ENCODE results near the gene YIF1A.

Gene YIF1A

GRCh38 chr11:66243782-66244535 is 45.0 kb downstream of the YIF1A start:
- DNase-seq (ENCODE audit: low read depth in 2 of 2) = no peak

GRCh38 chr11:66242095-66242765 is 46.7 kb downstream of the YIF1A start:
- DNase-seq (ENCODE audit: low read depth in 2 of 2) = no peak

GRCh38 chr11:66240781-66241136 is 48.2 kb downstream of the YIF1A start:
- DNase-seq (ENCODE audit: low read depth in 2 of 2) = no peak

- no peak for DNase-seq (ENCODE audit: low read depth in 2 of 2)
Observed at GRCh38 chr11:66239998-66240780, 48.8 kb downstream of the YIF1A start.

- DNase-seq (ENCODE audit: low read depth in 2 of 2) = no peak
Observed at GRCh38 chr11:66239511-66239910, 49.4 kb downstream of the YIF1A start.

GRCh38 chr11:66238786-66239413 is 50.0 kb downstream of the YIF1A start:
- no peak for DNase-seq (ENCODE audit: low read depth in 2 of 2)

GRCh38 chr11:66237867-66238266 is 51.1 kb downstream of the YIF1A start:
- no peak for DNase-seq (ENCODE audit: low read depth in 2 of 2)

- no peak for DNase-seq (ENCODE audit: low read depth in 2 of 2)
Observed at GRCh38 chr11:66235141-66235540, 53.8 kb downstream of the YIF1A start.

Data from activated CD8-positive, alpha-beta memory T cell treated with anti-CD3 and anti-CD28 coated beads for 4 hours (primary cell).